Activated CD4-positive, alpha-beta T cell treated with anti-CD3 and anti-CD28 coated beads for 36 hours (primary cell): ENCODE results near the gene DIP2C. TPM values are rescaled to one million over a fixed set of nuclear protein-coding genes. Genes with fewer than 3 reads are reported as not detected.

Experiments
- ATAC-seq: fragments of 200-7000 bp; cut with Tn5 transposase; one replicate; pipeline ENCODE4 v1.10.0; 2021; ENCODE audit warnings: mild to moderate bottlenecking, moderate library complexity
- CTCF ChIA-PET: fragments of 350-600 bp; sonication (Branson Sonifier 250); formaldehyde crosslinking; loops from one replicate; lab custom pipeline; 2021; ENCODE audit warnings: antibody characterized with exemption; lab: Charles Lee
- POLR2A ChIA-PET: fragments of 350-600 bp; sonication (Branson Sonifier 250); formaldehyde crosslinking; loops from one replicate; lab custom pipeline; 2021; ENCODE audit warnings: antibody characterized with exemption, inconsistent platforms; lab: Charles Lee
- DNase-seq: peaks from one replicate; pipeline ENCODE4 v3.0.0-alpha.2; 2020
- H3K27ac Mint-ChIP-seq: one replicate; pipeline ENCODE4 v1.8.0; 2021; ENCODE audit warnings: mixed read lengths
- H3K27me3 Mint-ChIP-seq: one replicate; pipeline ENCODE4 v1.8.0; 2021; ENCODE audit warnings: mixed read lengths
- H3K36me3 Mint-ChIP-seq: one replicate; pipeline ENCODE4 v1.8.0; 2021; ENCODE audit warnings: low read depth, mixed read lengths
- H3K4me1 Mint-ChIP-seq: one replicate; pipeline ENCODE4 v1.8.0; 2021; ENCODE audit warnings: mixed read lengths
- H3K4me3 Mint-ChIP-seq: one replicate; pipeline ENCODE4 v1.8.0; 2021; ENCODE audit warnings: mild to moderate bottlenecking, moderate library complexity, mixed read lengths
- H3K9me3 Mint-ChIP-seq: one replicate; pipeline ENCODE4 v1.8.0; 2021; ENCODE audit warnings: low read depth, mixed read lengths
- intact Hi-C, 2 experiments: fragments of 100-400 bp; cut with DNase I in 1 of 2; cut with micrococcal nuclease in 1 of 2; formaldehyde crosslinking; loops; one replicate each; pipeline versions ENCODE4 v1.14.2 to v1.15.1; 2022 to 2024; cut with DNase I, micrococcal nuclease
- total RNA-seq, 2 experiments: library from RNA; stranded (reverse); gene quantifications; one replicate each; pipeline ENCODE4 v1.2.3, GENCODE V29; 2021

Gene DIP2C
- total RNA-seq, 2 experiments from 2014 or later: 0.76 to 0.94 TPM

DNA sequence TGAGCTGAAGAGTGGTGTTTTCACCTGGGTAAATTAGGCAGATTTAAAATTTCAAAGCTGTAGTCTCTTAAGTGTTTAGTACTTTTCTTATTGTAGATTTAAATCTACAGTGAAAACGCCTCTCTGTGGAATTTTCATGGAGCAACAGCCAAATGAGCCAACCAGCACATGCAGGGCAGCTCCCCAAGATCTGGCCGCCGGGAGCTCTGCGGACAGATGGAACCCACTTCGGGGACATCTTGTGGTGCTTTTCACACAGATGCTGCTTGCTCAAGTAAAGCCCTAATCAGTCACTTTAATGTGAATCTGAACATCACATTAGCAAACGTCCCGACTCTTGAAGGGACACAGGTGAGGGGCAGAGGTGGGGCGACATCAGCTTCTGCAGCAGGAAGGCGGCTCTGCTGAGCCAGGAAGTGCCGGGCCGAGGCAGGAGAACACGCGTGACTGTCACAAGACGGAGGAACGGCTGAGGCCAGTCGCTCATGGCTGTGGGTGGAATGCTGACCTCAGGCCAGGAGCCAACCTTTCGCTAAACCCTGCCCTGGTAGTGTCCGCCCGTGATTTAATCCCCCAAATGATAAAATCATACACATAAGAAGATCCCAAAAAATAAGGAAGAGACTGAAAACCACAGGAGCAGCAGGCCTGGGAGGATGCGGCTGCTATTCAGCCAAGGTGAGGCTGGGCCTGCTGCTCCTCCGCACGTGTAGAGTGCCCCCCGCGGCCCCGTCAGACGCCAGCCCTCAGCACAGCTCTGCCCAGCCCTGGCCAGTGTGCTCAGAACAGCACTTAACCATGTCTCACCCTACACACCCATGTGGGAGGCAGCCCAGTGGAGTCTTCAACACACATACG lies 297.4 kb downstream of the DIP2C start:
- Mint-ChIP-seq H3K27me3 (no peaks in the 10 kb centered on the region), H3K4me1 (no peaks in the 10 kb centered on the region), H3K36me3 (no peaks in the 10 kb centered on the region), H3K27ac (no peak overlapping the region), H3K4me3 (no peak overlapping the region), H3K9me3 (no peaks in the 10 kb centered on the region)
- ATAC-seq (no peak), DNase-seq (no peak)
- POLR2A ChIA-PET: no interaction called here
- intact Hi-C loops: no loop called here
- CTCF ChIA-PET: no interaction called here

DNA sequence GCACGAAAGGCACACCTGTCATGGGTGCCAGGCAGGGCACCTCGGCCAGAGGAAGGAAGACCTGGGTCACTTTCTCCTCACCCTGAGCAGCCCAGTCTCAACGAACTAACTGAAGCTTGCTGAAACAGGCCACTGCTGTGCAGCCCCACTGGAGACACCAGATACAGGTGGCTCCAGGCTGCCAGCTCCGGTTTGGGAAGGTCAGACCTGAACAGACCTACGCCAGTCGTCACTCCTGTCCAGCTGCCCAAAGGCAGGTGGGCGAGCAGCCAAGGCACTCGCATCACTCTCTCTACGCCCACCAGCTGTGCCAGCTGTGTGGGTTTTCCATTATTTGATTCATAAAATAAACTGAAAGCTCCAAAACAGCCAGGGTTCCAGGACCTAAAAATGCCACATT lies 298.2 kb downstream of the DIP2C start:
- ChIA-PET CTCF (interaction anchor here (0.5 kb wide), 1 partner anchor 24 kb away, joined by 3 read pairs; no protein-coding TSS in a partner anchor), POLR2A (no interaction called here)

DNA sequence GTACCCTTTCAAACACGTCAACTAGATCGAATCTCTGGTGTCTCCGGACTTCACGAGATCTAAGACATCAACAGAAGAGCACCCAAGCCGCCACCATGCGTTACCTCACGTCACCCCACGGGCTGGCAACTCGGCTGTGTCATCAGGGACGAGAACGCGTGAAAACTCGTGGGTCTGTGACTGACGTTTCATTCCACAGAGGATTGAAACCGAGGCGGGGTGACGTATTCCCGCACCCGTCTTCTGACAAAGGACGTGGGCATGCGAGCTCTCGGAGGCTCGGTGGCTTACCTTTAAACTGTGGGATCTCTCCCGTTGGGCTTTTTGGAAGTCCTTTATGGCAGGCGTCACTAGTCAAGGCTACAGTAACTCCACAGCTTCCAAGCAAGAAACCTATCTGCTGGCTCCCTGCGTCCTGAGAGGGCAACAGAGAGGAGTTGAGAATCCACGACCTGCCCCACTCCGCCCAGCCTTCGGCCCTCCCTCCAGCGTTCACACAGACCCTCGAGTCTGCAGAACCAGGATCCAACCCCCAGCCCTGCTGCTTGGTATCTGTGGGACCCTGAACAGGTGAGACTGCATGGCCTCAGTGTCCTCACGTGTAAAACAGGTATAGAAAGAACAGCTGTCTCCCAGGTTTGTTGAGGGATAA lies 298.9 kb downstream of the DIP2C start:
- H3K36me3 Mint-ChIP-seq: peaks cover 2% of the 10 kb centered on the region
- no peaks in the 10 kb centered on the region for H3K4me1 Mint-ChIP-seq
- ATAC-seq: no peak
- no peak overlapping the region for H3K4me3 Mint-ChIP-seq
- CTCF ChIA-PET: interaction anchor here (0.5 kb wide), 1 partner anchor 24 kb away, joined by 3 read pairs; no protein-coding TSS in a partner anchor
- intact Hi-C loops: no loop called here
- H3K27ac Mint-ChIP-seq: no peak overlapping the region
- no peaks in the 10 kb centered on the region for H3K27me3 Mint-ChIP-seq
- no peaks in the 10 kb centered on the region for H3K9me3 Mint-ChIP-seq
- no peak for DNase-seq
- POLR2A ChIA-PET: no interaction called here

More for the DNA sequence above, 298.2 kb downstream of the DIP2C start:
- no peaks in the 10 kb centered on the region for H3K27me3 Mint-ChIP-seq
- no peaks in the 10 kb centered on the region for H3K4me1 Mint-ChIP-seq
- no peak for ATAC-seq
- no peaks in the 10 kb centered on the region for H3K9me3 Mint-ChIP-seq
- intact Hi-C loops: no loop called here
- no peak overlapping the region for H3K27ac Mint-ChIP-seq
- no peak overlapping the region for H3K4me3 Mint-ChIP-seq
- no peak for DNase-seq
- H3K36me3 Mint-ChIP-seq: peaks cover 2% of the 10 kb centered on the region

DNA sequence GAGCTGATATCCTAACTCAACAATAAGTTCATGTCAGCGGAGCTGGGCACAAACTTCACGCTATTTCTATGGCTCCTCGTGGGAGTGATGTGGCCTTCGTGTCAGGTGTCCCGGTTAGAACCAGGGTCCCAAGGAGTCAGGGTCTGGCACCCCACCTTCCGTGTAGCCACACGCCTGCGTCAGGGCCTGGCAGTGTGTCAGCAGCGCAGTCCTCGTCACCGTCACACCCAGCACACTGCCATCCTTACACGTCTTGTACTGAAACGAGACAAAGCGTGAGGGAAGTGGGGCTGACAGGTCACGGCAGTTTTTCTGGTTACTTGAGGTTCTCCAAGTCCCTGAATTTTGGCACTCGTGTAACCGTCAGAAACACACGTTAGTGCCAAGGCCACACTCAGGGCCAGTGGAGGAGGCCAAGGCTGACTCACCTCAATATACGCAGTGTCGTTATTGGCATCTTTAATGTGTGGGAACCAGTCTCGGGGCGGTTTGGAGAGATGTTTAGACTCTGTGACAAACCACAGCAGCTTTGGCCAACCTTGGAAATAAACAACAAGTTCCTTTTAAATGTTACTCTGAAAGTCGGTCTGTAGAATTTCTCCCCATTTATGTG lies 299.5 kb downstream of the DIP2C start:
- DNase-seq (no peak), ATAC-seq (no peak)
- H3K27ac Mint-ChIP-seq: no peak overlapping the region
- intact Hi-C loops: no loop called here
- H3K9me3 Mint-ChIP-seq: no peaks in the 10 kb centered on the region
- H3K4me3 Mint-ChIP-seq: no peak overlapping the region
- no peaks in the 10 kb centered on the region for H3K27me3 Mint-ChIP-seq
- peaks cover 2% of the 10 kb centered on the region for H3K36me3 Mint-ChIP-seq
- CTCF ChIA-PET: no interaction called here
- POLR2A ChIA-PET: no interaction called here
- H3K4me1 Mint-ChIP-seq: no peaks in the 10 kb centered on the region

DNA sequence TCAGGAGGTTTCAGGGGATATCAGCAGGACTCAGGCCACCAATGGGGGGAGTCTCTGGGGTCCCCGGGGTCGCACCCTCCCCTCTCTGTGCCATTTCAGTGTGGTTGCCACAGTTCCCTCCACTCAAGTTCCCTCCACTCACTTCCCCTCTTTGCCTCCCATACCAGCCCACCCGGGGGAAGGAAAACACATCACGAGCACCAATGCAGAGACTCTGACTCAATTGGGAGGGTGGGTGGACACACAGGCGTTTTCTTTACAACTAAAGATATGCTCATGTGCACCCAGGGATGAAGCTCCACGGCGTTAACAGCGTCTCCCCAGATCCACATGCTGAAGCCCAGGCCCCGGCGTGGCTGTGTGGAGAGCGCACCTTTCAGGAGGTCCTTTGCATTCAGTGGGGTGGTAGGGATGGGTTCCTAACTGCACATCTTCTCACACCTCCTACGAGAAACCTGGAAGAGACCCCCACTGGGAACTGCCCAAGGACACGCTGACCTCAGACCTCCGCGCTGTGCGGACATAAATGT lies 300.1 kb downstream of the DIP2C start:
- intact Hi-C loops: no loop called here
- H3K27me3 Mint-ChIP-seq: no peaks in the 10 kb centered on the region

DNA sequence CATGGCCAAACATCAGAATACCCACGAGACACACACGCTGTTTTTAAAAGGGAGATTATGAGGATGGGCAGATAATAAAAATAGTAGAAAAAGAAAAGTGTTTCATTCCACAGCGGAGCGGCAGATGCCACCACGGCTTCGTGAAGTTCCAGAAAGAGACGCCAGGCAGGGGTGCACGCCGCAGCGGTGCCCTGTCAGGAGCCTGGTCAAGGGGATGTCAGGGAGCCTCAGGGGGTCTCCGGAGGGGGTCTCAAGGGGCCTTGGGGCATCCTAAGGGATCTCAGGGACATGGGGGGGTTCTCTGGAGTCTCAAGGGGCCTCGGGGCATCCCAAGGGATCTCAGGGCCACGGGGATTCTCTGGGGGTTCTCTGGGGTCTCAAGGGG lies 300.8 kb downstream of the DIP2C start:
- no peaks in the 10 kb centered on the region for H3K27me3 Mint-ChIP-seq
- intact Hi-C loops: no loop called here
- ATAC-seq (no peak), DNase-seq (no peak)
- CTCF ChIA-PET: no interaction called here
- no peak overlapping the region for H3K27ac Mint-ChIP-seq
- no peaks in the 10 kb centered on the region for H3K9me3 Mint-ChIP-seq
- no peaks in the 10 kb centered on the region for H3K4me1 Mint-ChIP-seq
- H3K4me3 Mint-ChIP-seq: no peak overlapping the region
- H3K36me3 Mint-ChIP-seq: peaks cover 4% of the 10 kb centered on the region
- POLR2A ChIA-PET: no interaction called here

More for the DNA sequence above, 300.1 kb downstream of the DIP2C start:
- Mint-ChIP-seq H3K4me3 (no peak overlapping the region), H3K4me1 (no peaks in the 10 kb centered on the region), H3K36me3 (peaks cover 2% of the 10 kb centered on the region), H3K27ac (no peak overlapping the region), H3K9me3 (no peaks in the 10 kb centered on the region)
- POLR2A ChIA-PET: no interaction called here
- CTCF ChIA-PET: no interaction called here
- no peak for DNase-seq
- no peak for ATAC-seq

DNA sequence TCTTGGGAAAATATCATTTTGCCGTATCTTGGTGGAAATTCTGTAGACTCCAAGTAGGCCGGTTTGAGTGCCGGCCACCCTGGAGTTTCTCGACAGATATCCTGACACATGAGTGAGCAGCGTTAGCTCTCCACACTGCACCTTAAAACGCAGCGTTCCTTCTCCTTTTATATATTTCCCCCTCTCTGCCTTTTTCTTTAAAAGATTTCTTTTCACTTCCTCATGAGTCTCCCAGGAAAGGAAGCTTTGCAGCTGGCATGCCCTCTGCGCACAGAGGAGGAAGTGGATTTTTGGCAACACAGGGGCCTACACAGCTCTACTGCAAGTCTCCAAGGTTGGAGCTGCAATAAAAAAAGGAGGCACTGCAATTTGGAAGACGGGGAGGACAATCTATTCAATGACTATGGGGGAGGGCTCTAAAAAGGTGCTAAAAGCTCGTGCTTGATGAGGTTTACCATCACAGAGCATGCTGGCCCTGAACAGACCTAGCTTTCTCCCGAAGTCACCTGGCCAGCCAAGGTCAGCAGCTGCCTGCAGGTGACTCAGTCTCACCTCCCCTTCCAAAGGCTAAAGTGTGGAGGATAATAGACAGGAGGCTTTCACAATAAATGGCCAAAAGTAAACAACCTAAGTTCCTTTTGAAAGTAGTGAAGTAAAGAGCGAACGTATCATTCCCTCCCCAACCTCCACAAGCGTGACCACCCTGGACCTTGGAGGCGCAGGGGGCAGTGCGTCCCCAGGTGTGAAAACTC lies 301.4 kb downstream of the DIP2C start:
- Mint-ChIP-seq H3K4me3 (no peak overlapping the region), H3K27me3 (no peaks in the 10 kb centered on the region), H3K4me1 (no peaks in the 10 kb centered on the region), H3K9me3 (no peaks in the 10 kb centered on the region), H3K36me3 (peaks cover 4% of the 10 kb centered on the region), H3K27ac (no peak overlapping the region)
- no peak for ATAC-seq
- intact Hi-C loops: no loop called here
- no peak for DNase-seq
- CTCF ChIA-PET: interaction anchor here (0.6 kb wide), 1 partner anchor 259 kb away, joined by 3 read pairs; no protein-coding TSS in a partner anchor
- POLR2A ChIA-PET: no interaction called here

DNA sequence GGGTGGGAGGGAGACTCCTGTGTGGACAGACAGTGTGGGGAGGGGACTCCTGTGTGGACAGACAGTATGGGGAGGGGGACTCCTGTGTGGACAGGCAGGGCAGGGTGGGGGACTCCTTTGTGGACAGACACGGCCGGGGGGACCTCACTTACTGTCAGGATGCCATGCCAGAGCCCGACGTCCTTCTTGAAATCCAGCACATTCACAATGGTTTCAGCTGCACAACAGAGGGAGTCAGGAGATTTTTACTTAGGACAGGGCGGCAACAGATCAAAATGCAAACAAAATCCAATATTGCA lies 301.9 kb downstream of the DIP2C start:
- intact Hi-C loops: no loop called here
- Mint-ChIP-seq H3K36me3 (peaks cover 4% of the 10 kb centered on the region), H3K4me1 (no peaks in the 10 kb centered on the region), H3K27me3 (no peaks in the 10 kb centered on the region), H3K27ac (no peak overlapping the region), H3K4me3 (no peak overlapping the region), H3K9me3 (no peaks in the 10 kb centered on the region)
- DNase-seq: no peak
- ChIA-PET CTCF (no interaction called here), POLR2A (no interaction called here)
- ATAC-seq: no peak

DNA sequence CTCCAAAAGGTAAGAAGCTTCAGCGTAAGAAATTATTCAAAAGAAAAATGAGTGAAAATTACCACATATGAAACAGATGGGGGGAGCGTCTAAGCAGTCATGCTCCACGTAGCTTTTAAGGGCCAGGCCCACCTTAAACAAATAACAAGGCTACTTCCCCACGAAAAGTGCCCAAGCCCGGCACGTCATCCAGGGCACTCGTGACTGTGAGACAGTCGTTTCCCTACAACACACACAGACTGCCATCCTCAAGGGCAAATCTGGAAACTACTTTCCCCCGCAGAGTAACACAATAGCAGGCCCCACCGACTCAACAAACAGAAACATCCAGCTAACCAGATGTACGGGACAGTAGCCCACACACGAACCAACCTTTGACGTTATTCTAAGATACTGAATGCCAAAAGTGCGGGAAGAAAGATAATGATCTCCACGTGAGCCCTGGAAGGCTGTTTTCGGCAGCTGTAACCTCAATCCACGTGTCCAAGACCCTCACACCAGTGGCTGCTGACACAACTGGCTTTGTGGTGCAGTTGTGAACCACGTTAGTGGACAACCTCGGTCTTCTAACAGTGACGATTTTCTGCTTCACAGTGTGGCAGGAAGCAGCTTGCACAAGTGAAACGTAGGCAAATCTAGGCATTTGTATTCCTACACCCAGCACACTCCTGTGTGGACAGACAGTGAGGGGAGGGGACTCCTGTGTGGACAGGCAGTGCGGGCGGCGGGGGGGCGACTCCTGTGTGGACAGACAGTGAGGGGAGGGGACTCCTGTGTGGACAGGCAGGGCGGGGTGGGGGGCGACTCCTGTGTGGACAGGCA lies 302.5 kb downstream of the DIP2C start:
- POLR2A ChIA-PET: no interaction called here
- intact Hi-C loops: no loop called here
- peaks cover 4% of the 10 kb centered on the region for H3K4me1 Mint-ChIP-seq
- ATAC-seq (no peak), DNase-seq (no peak)
- no peaks in the 10 kb centered on the region for H3K9me3 Mint-ChIP-seq
- H3K27ac Mint-ChIP-seq: no peak overlapping the region
- H3K36me3 Mint-ChIP-seq: peaks cover 5% of the 10 kb centered on the region
- CTCF ChIA-PET: no interaction called here
- H3K27me3 Mint-ChIP-seq: no peaks in the 10 kb centered on the region
- H3K4me3 Mint-ChIP-seq: no peak overlapping the region

DNA sequence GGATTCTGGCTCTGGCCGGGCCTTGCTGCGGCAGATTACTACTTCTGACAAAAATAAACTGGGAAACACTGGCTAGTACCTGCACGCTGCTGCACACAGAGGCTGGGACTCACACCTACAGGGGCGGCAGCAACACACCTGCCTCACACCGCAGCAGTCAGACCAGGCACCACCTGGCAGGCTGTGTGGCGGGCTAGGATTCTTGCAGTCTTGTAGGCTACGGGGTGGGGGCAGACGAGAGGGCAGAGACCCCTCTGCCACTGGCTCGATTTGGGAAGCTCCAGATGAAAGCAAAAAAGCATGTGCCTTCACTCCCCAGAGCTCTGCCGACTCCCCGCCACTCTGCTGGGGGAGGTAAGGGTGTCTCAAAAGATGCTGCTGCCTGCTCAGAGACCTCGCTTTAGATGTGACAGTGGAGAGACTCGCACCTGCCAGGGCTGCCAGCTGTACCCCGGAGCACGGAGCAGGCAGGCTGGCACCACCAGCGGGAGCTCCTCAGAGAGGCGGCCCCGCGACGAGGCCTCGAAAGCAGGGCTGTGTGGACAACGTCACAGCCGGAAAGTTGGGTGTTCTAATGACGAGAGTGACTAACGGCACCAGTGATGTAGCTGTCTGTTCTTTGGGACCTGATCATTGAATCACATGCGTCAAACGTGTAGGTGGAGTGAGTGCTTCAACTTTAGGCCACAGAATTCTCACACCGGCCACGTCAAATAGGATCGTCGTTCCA lies 303.7 kb downstream of the DIP2C start:
- peaks cover 11% of the 10 kb centered on the region for H3K36me3 Mint-ChIP-seq
- no peak overlapping the region for H3K27ac Mint-ChIP-seq
- ATAC-seq (no peak), DNase-seq (no peak)
- CTCF ChIA-PET: no interaction called here
- no peaks in the 10 kb centered on the region for H3K27me3 Mint-ChIP-seq
- H3K9me3 Mint-ChIP-seq: peaks cover 3% of the 10 kb centered on the region
- POLR2A ChIA-PET: no interaction called here
- peaks cover 10% of the 10 kb centered on the region for H3K4me1 Mint-ChIP-seq
- intact Hi-C loops: no loop called here
- no peak overlapping the region for H3K4me3 Mint-ChIP-seq
